Mononuclear cell (primary cell): ENCODE data around the gene PALLD. TPM values are rescaled to one million over a fixed set of nuclear protein-coding genes. Genes with fewer than 3 reads are reported as not detected.

Experiments used
- H3K27me3 ChIP-seq: 2 replicates; pipeline ENCODE4 v1.6.0; 2011; ENCODE audit warnings: low read length, control low read depth; ENCODE audit not compliant: insufficient read depth
- H3K4me1 ChIP-seq: 2 replicates; pipeline ENCODE4 v1.5.1; 2011; ENCODE audit warnings: mild to moderate bottlenecking, low read length, control low read depth; ENCODE audit not compliant: insufficient read depth
- H3K4me3 ChIP-seq: 2 replicates; pipeline ENCODE4 v1.5.1; 2011; ENCODE audit warnings: mild to moderate bottlenecking, low read length, moderate library complexity
- H3K9me3 ChIP-seq: 2 replicates; pipeline ENCODE4 v1.5.1; 2011; ENCODE audit warnings: low read depth, mild to moderate bottlenecking, control low read depth, low read length
- total RNA-seq: library from RNA; depleted of rRNA; stranded (reverse); fragments of >200 nt; gene quantifications from one replicate; pipeline ENCODE4 v1.2.3, GENCODE V29; 2012

The PALLD gene
- total RNA-seq, 1 donor = 1.8 TPM

DNA sequence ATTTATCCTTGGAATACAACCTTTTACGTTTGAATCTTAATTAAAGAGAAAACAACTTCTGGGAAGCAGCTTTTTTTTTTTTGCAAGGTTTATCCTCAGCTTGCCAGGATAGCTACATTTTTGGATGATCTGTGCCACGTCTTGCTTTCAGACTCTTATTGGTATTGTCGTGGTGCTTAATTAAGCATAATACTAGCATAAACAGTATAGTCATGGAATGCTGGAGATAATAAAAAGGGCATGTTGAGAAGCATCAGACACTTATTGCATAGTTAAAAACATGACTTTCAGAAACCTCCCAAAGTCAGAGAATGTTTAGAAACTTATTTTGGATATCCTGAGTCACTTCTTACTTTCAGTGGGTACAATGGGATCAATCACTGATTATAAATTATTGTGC lies 77.0 kb downstream of the PALLD start:
- Histone ChIP-seq H3K27me3 (no peaks in the 10 kb centered on the region), H3K4me3 (no peak overlapping the region), H3K9me3 (no peaks in the 10 kb centered on the region), H3K4me1 (no peaks in the 10 kb centered on the region)

DNA sequence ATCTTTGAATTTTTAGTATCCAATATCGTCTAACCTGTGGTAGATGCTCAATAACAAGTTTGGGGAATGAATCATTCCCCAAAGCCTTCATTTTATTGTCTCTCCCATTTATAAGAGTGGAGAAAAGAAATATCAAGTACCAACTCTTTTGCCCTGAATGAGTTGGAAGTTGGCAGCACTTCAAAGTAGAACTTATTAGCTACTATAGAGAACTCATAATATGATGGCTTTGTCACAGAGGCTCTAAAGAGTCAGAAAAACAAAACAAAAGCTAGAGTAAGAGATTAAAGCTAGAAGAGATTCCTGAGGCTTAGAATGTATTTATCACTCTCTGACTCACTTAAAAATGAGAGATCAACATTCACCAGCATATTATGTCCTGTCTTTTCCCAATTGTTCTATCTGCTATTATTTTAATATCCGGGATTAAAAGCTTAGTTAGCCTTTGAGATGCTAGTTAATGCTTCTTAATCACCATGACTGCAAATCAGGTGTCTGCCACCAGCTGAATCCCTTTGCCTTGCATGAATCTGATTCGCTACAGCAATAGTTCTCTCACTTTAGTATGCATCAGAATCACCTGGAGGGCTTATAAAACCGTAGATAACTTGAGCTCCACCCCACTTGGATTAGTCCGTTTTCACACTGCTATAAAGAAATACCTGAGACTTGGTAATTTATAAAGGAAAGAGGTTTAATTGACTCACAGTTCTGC lies 77.9 kb downstream of the PALLD start:
- H3K4me3 ChIP-seq = no peak overlapping the region
- H3K9me3 ChIP-seq = no peaks in the 10 kb centered on the region
- no peaks in the 10 kb centered on the region for H3K27me3 ChIP-seq
- no peaks in the 10 kb centered on the region for H3K4me1 ChIP-seq

DNA sequence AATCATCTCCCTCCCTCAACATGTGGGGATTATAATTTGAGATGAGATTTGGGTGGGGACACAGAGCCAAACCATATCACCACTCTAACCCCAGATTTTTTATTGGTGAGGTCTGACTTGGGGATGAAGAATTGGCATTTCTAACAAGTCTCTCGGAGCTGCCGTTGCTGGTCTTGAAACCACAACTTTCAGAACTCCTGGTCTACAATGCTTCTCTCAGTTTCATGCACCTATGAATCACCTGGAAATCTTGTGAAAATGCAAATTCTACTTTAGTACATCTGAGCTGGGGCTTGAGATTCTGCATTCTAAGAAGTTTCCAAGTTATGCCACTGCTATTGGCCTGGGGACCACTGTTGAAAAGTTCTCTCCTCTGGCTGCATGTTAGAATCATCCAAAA lies 78.6 kb downstream of the PALLD start:
- Histone ChIP-seq H3K27me3 (no peaks in the 10 kb centered on the region), H3K4me1 (no peaks in the 10 kb centered on the region), H3K4me3 (no peak overlapping the region), H3K9me3 (no peaks in the 10 kb centered on the region)

DNA sequence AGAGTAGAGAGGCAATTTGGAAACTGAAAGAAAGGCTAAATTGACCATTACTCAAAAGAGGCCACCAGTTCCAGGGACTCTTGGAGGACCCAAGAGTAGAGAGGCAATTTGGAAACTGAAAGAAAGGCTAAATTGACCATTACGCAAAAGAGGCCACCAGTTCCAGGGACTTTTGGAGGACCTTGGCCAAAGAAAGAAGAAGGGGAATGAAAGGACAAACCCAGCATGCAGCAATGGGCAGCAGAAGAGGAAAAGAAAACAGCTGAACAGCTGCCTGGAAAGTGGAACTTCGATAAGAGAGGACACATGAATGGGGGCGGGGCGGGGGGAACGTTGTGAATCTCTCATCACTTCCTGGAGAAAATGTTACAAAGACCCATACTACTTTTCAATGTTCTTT lies 80.8 kb downstream of the PALLD start:
- Histone ChIP-seq H3K9me3 (peaks cover 7% of the 10 kb centered on the region), H3K4me1 (no peaks in the 10 kb centered on the region), H3K27me3 (peaks cover 3% of the 10 kb centered on the region), H3K4me3 (no peak overlapping the region)

DNA sequence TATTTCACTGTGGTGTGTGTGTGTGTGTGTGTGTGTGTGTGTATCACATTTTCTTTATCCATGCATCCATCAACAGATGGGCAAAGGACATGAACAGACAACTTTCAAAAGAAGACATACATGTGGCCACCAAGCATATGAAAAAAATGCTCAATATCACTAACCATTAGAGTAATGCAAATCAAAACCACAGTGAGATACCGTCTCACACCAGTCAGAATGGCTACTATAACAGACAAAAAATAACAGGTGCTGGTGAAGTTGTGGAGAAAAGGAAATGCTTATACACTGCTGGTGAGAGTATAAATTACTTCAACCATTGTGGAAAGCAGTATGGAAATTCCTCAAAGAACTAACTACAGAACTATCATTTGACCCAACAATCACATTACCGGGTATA lies 83.4 kb downstream of the PALLD start:
- H3K4me1 ChIP-seq = no peaks in the 10 kb centered on the region
- peaks cover 6% of the 10 kb centered on the region for H3K27me3 ChIP-seq
- peaks cover 7% of the 10 kb centered on the region for H3K9me3 ChIP-seq
- no peak overlapping the region for H3K4me3 ChIP-seq

DNA sequence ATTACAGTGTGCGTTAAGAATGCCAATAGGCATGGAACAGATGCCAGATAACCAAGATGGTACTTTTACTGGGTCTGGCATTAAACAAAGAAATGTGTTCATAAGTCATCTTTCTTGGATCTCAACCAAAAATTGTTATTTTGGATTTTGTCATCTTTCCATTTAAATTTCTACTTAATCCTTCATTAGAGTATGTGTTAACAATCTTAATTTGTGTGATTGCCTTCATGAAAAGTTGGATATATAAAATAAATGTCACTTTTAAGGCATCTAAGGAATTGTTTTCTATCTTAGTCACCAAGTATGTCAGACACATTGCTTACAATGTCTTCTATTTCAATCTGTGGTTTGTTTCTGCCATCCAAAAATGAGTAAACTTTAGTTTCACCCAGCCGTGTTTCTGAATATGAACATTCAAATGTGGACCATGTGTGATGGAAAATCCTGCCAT lies 87.5 kb downstream of the PALLD start:
- no peaks in the 10 kb centered on the region for H3K4me1 ChIP-seq
- peaks cover 7% of the 10 kb centered on the region for H3K9me3 ChIP-seq
- peaks cover 6% of the 10 kb centered on the region for H3K27me3 ChIP-seq
- H3K4me3 ChIP-seq = no peak overlapping the region

DNA sequence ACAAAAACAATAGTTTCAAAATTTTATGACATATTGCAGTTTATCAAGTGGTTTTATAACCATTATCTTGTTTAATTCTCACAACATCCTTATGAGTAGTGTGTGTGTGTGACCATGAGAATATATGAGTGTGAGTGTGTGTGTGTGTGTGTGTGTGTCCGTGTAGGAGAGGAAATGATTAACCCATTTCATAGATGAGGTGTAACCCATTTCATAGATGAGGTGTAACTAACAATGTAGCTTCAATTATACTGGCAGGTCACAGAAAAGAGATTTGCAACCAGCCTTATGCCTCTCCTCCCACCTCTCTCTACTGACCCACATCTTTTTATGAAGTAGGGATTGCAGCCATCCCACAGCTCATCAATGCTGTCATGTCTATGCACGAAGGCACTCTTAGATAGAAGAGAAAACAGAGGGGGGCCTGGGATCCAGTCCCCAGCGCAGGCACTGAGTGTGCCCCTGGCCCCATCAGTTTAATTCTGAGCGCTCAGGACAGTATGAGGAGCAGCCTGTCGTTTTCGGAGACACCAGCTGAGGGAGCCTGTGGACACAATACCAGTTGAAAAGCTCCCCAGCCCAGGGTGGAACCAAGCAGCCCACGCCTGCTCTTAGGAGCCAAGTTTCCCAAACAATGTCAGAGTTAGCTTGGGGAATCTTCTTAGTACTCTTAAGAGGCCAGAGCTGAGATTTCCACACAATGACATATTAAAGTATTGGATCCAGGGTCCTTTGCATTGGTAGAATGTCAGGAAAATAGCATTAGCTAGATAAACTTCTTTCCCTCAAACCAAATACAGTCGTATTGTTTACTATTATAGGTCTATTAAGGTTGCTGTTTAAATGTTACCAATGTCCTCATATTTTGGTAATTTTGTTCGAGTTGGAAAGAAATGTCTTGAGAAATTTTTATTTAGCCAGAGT lies 88.6 kb downstream of the PALLD start:
- H3K4me1 ChIP-seq = no peaks in the 10 kb centered on the region
- H3K27me3 ChIP-seq = peaks cover 6% of the 10 kb centered on the region
- H3K4me3 ChIP-seq = no peak overlapping the region
- H3K9me3 ChIP-seq = peaks cover 7% of the 10 kb centered on the region

DNA sequence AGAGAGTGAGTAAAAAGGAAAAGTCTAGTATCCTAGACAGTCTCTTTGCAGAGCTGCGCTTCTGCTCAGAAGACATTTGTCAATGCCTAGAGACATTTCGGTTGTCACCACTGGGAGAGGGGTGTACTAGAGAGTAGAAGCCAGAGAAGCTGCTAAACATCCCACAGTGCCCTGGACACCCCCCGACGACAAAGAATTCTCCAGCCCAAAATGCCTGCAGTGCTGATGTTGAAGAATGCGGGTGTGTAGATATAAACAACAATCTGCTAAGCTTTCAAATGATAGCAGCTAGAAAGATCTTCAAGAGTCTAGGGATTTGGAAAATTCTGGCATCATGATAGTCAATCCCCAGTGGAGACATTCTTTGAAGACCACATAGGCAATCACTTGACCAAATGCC lies 90.1 kb downstream of the PALLD start:
- Histone ChIP-seq H3K4me3 (no peak overlapping the region), H3K4me1 (no peaks in the 10 kb centered on the region), H3K9me3 (no peaks in the 10 kb centered on the region), H3K27me3 (peaks cover 3% of the 10 kb centered on the region)

DNA sequence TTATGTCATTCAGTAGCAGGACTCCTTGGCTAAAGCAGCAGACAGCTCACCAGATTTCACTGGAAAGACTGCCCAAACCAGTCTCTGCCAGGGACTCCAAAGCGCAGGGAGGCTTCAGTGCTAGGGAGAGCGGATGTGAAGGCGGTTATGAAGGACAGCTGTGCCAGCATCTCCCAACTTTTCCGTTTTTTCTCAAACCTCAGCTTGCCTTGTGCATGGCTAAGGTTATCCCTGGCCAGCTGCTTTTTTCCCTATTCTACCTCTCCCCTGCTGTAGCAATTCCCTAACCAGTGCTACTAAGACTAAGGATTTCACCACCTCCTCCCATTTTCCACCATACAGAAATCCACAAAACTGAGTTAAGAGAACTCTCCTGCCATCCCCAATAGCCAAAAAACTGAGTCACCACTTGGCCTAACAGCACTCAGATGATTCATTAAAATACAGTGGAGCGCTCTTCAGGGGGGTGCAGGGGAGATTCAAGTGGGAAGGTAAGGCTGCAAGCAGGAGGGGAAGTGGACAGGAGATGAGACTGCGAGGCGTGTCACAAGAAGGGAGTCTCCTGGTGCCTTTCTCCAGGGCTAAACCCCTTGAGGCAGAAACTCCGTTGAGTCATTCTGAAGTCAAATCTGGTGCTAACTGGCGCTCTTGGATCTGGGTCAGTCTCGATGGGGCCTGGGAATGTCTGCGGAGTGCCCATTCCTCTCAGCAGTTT lies 90.7 kb downstream of the PALLD start:
- H3K9me3 ChIP-seq = no peaks in the 10 kb centered on the region
- peaks cover 3% of the 10 kb centered on the region for H3K27me3 ChIP-seq
- H3K4me1 ChIP-seq = no peaks in the 10 kb centered on the region
- no peak overlapping the region for H3K4me3 ChIP-seq

DNA sequence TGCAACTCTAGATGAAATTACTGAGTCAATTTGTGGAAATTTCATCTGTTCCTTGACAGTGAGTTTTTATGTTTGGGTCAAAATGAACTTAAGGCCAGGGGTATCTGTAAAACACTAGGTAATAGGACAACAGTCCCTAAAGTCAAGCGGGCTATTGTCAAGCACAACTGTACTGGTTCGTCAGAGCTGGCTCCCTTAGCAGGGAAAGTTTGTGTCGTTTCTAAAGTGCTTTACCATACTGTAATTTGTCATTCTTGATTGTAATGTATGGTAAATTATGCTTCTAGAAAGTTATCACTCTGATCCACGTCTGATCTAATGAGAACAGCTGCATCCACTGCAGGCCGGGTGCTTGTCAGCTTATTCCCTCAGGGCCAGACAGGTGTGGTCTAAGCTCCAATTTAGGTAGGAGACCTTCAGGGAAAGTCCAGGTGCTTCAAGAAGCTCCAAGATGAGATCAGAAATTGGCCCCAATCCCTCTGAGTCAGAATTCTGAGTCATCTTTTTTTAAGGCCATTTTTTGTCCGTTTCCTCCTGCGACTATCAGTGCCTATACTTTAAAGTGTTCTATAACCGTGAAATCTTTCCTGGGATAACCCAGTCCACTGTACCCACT lies 92.2 kb downstream of the PALLD start:
- Histone ChIP-seq H3K27me3 (no peaks in the 10 kb centered on the region), H3K4me3 (no peak overlapping the region), H3K4me1 (no peaks in the 10 kb centered on the region), H3K9me3 (no peaks in the 10 kb centered on the region)

DNA sequence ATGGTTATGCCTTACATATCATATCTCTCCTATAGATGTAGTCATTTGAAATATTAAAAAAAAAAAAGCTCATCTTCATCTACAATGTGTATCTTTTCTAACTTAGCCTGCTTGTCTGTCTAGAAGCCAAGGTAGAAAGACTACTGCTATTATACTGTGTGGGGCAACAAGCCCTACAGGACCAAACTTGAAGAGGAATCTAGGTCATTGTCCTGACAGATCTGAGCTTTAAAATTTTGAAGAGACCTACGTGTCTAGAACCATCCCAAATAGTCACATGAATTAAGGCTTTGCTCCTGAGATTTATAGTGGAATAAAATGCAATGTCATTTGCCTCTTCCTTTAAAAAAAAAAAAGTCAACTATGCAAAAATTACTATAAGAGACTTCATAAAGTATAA lies 95.8 kb downstream of the PALLD start:
- no peaks in the 10 kb centered on the region for H3K27me3 ChIP-seq
- no peak overlapping the region for H3K4me3 ChIP-seq
- no peaks in the 10 kb centered on the region for H3K9me3 ChIP-seq
- H3K4me1 ChIP-seq = no peaks in the 10 kb centered on the region

DNA sequence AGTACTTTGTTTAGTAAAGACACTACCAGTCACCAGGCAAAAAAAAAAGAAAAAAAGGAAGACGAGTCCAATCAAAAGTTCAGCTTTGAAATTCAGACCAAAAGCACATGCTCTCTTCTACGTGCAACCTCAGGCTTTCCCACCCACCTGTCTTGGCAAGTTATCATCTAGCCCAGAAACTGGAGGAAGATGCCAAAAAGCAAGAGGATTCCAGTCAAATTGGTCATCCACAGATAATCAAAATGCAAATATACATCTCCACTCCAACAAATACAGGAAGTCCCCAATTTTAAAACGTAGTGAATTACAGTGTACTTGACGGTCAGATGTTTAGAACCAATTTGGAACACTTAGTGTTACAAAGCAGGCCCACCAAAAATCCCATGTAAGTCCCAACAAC lies 96.5 kb downstream of the PALLD start:
- Histone ChIP-seq H3K4me3 (no peak overlapping the region), H3K27me3 (no peaks in the 10 kb centered on the region), H3K4me1 (no peaks in the 10 kb centered on the region), H3K9me3 (no peaks in the 10 kb centered on the region)

DNA sequence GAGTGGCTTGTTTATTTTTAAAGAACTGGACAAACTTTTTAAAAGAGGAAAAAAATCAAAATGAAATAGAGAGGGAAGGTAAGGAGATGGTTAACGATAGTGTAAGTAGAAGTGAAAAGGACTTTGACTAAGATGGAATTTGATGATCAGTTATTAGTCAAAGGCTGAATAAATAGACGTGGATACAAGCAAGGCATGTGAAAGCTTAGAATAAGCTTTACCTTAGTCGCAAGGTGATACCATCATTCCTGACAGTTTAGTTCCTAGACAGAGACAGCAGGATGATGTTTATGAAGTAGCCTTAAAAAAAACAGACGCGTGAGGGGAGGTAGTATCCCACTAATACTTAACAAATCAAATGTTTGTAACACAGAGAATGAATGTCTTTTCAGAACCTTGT lies 97.3 kb downstream of the PALLD start:
- no peak overlapping the region for H3K4me3 ChIP-seq
- no peaks in the 10 kb centered on the region for H3K9me3 ChIP-seq
- H3K4me1 ChIP-seq = no peaks in the 10 kb centered on the region
- H3K27me3 ChIP-seq = no peaks in the 10 kb centered on the region

DNA sequence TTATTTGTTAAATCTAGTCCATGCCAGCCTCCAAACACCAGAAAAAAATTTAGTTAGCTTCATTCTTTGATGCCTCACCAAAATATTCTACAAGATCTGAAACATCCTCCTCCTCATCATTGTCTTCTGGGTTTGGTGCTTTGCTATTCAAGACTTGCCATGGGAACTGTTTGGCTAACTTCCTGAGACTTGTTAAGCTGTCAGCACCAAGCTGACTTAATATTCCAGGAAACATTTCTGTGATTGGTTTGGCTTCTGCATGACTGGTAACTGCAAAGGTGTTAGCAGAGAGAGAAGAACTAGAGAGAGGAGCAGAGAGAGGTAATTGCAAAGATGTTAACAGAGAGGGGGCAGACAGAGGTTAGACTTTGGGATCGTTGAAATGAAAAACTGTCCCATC lies 101.3 kb downstream of the PALLD start:
- Histone ChIP-seq H3K27me3 (no peaks in the 10 kb centered on the region), H3K4me1 (no peaks in the 10 kb centered on the region), H3K4me3 (no peak overlapping the region), H3K9me3 (no peaks in the 10 kb centered on the region)
